NCI-H1417 treated with DMSO at 0.1 percent for 48 hours (cell line): ENCODE measurements around the gene IAPP.
"Not testable (repeated sequence)": the region's sequence is repeated elsewhere in the genome, so short reads cannot be mapped to it uniquely, and the experiment has no call there.

Experiments used
- DNase-seq: peaks from one replicate; lab custom pipeline; 2025; lab: John Stamatoyannopoulos, UW

IAPP gene

GRCh38 chr12:21372602-21373001, at the start of gene IAPP:
TSS of gene IAPP (plus strand) at chr12:21372902. CDS start at chr12:21373352, 450 bp downstream.
- no peak for DNase-seq

DNA sequence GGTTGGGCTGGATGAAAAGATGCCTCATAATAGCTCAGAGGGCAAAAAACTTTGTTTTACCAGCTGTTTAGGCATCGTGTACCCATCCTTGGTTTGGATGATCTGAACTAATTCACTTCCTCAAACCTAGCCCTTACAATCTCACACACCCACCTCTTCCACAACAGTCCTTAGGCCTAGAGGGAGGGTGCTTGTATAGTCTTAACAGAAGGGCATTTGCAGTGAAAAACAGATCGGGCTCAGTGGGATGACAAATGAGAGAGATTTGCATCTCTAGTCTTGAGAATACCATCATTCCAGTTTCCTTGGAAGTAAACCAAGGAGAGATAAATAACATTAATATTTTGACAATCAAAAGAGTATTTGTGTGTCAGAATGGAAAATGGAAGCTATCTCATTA, 49.0 kb upstream of the IAPP start:
- no peak for DNase-seq

- no peak for DNase-seq
Observed at GRCh38 chr12:21324551-21324950, 48.2 kb upstream of the IAPP start.

GRCh38 chr12:21328578-21328977, 44.1 kb upstream of the IAPP start:
- no peak for DNase-seq

- no peak for DNase-seq
Observed at GRCh38 chr12:21330682-21331253, 41.9 kb upstream of the IAPP start.

DNA sequence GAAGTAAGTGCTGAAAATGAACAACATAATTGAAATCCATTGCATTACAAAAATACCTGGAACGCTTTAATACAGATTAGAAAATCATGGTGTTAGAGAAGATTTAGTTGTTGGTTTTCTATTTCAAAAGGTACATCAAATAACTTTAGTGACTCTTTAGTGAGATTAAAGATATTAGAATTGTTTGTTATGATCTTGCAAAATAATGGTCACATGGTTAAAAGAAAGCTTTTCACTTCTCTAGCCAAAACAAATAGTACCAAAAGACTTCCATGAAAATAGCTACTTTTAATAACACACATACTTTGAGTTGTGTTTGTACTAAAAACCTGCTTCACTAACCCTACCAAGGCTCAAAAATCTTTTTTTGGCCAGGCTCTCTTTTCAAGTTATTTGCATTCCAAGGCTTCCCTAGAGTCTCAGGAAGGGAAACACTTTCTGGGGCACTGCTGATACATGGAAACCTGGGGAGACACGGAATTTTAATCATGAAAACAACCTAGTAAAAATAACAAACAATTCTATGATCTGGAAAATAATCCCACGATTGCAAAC, 37.9 kb upstream of the IAPP start, which contains the start of gene SLCO1A2:
SLCO1A2 (minus strand) TSS at position 147 of the 555 bp plus-strand sequence. CDS start 270 bp downstream, outside the sequence.
- no peak for DNase-seq

DNA sequence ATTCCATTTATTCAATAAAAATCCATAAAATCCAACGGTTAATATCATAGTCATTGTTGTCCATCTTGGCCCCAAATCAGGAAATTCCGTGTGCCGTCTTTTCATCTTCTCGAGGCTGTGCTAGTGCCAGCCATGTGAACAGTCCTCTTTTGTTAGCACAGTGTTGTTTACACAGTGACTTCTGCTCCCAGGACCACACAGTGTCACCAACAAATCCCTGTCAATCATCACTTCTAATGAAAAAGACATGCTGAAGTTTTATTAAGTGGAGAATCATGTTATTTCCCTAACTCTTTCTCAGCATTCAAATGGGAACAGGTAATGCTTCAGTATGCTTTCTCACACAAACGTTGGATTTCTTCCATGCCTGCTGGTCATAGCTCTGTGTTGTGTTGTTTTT, 36.0 kb upstream of the IAPP start:
- no peak for DNase-seq

DNA sequence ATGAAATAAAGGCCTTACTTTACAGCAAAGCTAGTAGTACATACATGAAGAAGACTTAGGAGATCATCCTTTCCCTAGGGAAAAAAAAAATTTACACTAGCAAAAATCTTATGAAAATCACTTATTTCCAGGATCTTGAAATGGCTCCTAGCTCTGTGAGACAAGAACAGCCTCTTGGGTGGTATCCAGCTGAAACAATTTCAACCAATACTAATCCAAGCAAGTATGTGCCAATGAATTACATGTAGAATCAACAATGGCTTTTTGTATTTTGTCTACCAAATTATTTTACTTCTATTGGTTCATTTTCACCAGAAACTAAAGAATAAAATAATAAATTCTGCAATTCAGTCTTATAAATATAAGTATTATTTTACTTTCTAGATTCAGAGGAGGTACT, 35.2 kb upstream of the IAPP start:
- DNase-seq = no peak

GRCh38 chr12:21337959-21338744, 34.5 kb upstream of the IAPP start:
- DNase-seq = no peak

DNA sequence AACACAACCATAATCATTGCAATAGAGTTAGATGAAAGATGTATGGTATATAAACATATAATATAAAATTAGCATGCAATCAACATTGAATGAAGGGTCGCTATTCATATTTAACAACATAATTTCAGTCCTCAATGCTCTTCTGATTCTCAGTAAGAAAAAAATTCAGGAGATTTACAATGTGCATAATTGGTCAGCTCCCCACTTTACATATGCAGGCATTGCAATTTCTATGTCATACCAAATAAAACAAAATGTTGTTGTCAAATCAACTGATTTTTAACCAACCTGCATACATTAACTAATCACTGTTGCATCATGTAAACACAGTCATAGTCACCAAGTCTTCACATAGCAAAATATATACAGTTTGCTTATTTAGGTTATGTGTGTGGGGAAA, 32.8 kb upstream of the IAPP start:
- no peak for DNase-seq

GRCh38 chr12:21340403-21340802, 32.3 kb upstream of the IAPP start:
- DNase-seq = no peak

DNA sequence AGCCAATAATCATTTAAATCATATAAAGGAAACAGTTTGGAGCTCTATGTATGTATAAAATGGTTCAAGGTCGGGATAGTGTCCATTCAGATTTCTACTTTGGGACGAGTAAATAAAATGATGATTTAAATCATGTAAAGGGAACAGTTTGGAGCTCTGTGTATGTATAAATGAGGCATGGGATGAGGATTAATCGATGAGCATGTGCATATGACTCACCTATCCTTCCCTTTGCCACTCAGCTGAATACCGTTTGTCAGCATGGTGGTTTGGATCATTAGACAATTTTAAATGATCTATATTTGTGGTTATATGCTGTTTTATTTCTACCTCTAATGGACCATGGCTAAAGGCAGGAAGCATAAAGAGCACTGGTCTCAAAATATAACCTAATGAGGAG, 30.9 kb upstream of the IAPP start:
- no peak for DNase-seq

DNA sequence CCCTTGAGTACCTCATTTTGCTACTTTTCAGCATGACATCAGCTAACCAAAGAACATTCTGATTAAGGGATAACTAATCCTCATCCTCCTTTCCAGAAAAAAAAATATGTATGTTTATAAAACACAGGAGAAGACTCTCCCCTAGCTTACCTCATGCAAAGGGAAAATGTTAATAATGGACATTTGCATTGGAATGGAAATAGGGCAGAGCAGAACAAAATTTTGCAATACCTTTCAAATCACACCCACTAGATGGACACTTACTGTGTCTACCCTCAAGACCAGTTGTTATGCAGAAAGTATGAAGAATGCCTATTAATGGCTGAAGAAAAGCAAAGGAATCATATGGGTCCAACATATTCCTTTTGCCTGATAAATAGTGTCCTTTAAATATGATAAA, 29.1 kb upstream of the IAPP start:
- DNase-seq = no peak

DNA sequence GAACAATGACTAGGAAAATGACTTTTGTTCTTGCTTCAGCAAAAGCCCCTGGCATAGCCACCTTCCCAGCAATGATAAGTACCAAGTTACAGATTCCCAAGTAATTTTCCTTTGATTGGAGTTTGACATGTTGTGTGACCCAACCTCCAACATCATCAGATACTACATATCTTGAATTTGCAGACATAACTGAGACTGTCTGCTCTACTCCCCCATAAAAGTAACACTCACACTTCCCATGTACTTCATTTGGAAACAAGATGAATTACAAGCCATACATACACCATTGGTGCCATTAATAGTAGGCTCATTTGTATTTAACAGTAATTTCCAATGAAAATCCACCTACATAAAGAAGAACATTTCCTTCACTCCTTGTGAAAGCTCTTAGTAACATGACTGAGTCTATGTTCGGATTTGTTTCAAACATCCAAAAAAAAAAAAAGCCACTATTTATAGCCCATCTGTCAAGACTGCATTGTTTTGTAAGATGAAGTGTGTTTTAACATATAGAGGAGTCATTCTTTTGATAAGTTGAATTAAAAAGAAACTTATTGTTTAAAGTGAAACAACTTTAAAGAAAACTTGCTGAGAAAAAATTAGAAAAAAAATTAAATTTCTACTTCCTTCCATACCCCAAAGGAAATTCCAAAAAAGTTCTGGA, 26.0 kb upstream of the IAPP start:
- no peak for DNase-seq

- no peak for DNase-seq
Observed at GRCh38 chr12:21350975-21351374, 21.7 kb upstream of the IAPP start.

DNA sequence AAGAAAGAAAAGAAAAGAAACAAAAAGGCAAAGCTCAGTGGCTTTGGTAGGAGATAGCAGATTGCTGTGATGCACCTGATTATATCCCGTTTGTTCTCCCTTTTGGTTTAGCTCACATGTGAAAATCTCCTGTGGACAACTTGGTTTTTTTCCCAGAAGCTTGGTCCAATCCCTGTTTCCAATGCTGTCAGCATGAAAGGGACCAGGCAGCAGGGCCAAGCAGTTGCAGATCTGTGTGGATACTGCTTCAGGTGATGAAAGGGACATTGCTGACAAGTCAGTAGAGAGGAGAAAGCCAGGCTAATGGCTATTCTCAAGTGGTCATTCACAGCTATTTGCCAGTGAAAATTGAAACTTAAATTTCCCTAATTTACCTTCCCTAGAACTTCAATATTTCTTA, 19.2 kb upstream of the IAPP start:
- DNase-seq = no peak

DNA sequence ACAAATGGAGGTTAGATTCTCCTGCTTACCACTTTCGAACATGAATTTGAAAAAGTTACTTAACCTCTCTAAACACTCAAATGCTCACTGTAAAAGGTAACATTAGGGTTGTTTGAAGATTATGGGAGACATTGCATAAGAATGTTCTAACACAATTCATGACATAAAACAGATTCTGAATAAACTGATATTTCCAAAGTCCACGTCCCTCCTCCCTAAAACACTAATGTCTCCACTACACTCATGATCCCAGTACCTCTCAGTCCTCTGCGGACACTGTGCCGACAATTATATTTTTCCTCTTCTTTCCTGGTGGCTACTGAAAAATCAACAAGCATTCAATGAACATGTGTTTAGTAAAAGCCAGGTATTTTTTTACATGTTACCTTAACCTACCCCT, 18.8 kb upstream of the IAPP start:
- DNase-seq = no peak

DNA sequence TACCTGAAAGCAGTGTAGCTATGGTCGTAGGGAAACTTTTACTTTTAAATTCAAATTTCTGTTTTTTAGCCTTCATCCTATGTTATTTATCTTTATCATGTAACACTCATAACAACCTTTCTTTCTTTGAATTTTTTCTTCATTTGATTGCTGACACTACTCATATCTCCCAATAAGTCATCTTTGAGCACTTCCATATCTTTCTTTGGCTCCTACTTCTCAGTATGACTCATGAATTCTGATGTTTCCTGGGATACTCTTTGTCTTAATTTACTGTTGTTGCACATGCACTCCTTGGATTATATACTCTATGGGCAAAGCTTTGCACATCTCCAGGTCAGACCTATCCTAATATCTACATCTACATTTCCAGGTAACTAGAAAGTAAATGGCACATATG, 18.1 kb upstream of the IAPP start:
- DNase-seq = no peak

GRCh38 chr12:21360632-21361031, 12.1 kb upstream of the IAPP start:
- not testable (repeated sequence) for DNase-seq

DNA sequence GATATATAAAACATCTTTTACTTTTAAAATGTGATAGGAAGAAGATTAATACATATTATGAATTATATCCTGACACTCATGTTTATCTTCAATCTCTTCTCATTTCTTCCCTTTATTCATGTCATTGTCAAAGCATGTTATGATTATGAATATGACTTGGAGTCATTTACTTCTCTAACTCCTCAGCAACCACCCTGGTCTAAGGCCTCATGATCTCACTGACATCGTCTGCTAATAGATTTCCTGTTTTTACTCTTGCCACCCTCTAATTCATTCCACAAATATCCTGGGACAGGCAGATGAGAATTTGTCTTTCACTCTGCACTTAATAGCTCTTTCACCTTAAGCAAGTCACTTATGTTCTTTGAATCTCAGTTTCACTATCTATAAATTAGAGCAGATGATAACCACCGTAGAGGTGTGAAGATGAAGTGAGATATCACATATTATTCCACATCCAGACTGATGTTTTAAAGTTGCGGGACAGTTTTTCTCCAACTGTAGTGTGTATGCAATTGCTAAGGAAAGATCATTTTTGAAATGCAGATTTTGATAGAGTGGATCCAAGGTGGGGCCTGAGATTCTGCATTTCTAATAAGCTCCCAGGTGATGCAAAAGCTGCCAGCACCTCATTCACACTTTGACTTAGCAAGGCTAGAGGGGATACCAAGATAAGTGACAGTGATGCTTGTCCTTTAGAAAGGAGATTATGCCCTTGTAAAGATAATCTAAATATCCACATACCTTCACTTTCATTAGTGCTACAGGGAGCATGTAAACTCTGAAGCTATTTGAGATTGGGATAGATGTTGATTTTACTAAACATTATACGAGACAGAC, 3.3 kb upstream of the IAPP start:
- no peak for DNase-seq

GRCh38 chr12:21370845-21371449, 1.8 kb upstream of the IAPP start:
- no peak for DNase-seq

DNA sequence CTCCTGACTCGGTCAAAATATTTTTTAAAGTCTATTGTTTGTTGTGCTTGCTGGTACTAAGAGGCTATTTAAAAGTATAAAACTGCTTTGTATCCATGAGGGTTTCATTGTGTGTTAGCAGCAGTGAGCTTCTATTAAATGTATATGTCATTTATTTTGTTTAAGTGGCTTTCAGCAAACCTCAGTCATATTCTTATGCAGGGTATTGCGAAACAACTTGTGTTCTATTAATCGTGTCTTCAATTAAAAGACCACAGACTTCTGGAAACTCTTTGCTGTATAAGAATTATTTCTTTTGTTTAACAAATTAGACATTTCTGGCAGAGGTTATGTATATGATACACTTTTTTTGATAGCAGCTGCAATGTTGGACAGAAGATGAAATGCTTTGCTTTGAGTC, 6.5 kb downstream of the IAPP start:
- no peak for DNase-seq
